HTR-8/SVneo (cell line): ENCODE data around the gene PRDM16.

Experiments
- DNase-seq: peaks from one replicate; pipeline ENCODE4 v3.0.0; 2011; ENCODE audit warnings: low spot score, mixed read lengths; ENCODE audit not compliant: insufficient read length
- FAIRE-seq: peaks from 2 replicates; lab custom pipeline; 2011; peaks lifted over from hg19 to GRCh38; lab: Jason Lieb, UNC

The PRDM16 gene

GRCh38 chr1:3094863-3095780, 26.1 kb downstream of the PRDM16 start:
- FAIRE-seq (no peak), DNase-seq (no peak)

GRCh38 chr1:3096345-3096744, 27.3 kb downstream of the PRDM16 start:
- FAIRE-seq: no peak
- DNase-seq: no peak

GRCh38 chr1:3097231-3097630, 28.2 kb downstream of the PRDM16 start:
- FAIRE-seq (no peak), DNase-seq (no peak)

GRCh38 chr1:3097861-3098260, 28.9 kb downstream of the PRDM16 start:
- DNase-seq (no peak), FAIRE-seq (no peak)

- no peak for FAIRE-seq
Measured at GRCh38 chr1:3099861-3100260, 30.9 kb downstream of the PRDM16 start.

GRCh38 chr1:3101124-3101939, 32.3 kb downstream of the PRDM16 start:
- no peak for DNase-seq

More at GRCh38 chr1:3099861-3100260, 30.9 kb downstream of the PRDM16 start:
- DNase-seq: no peak

GRCh38 chr1:3102641-3103040, 33.6 kb downstream of the PRDM16 start:
- FAIRE-seq: no peak
- no peak for DNase-seq

More at GRCh38 chr1:3101124-3101939, 32.3 kb downstream of the PRDM16 start:
- FAIRE-seq: no peak

- no peak for FAIRE-seq
- no peak for DNase-seq
Measured at GRCh38 chr1:3103967-3104677, 35.1 kb downstream of the PRDM16 start.

- no peak for DNase-seq
- no peak for FAIRE-seq
Measured at GRCh38 chr1:3105167-3105863, 36.3 kb downstream of the PRDM16 start.

- FAIRE-seq: no peak
Measured at GRCh38 chr1:3106216-3106615, 37.2 kb downstream of the PRDM16 start.

GRCh38 chr1:3107201-3107600, 38.2 kb downstream of the PRDM16 start:
- DNase-seq (no peak), FAIRE-seq (no peak)

More at GRCh38 chr1:3106216-3106615, 37.2 kb downstream of the PRDM16 start:
- DNase-seq: no peak

- DNase-seq (no peak), FAIRE-seq (no peak)
Measured at GRCh38 chr1:3109355-3109754, 40.4 kb downstream of the PRDM16 start.

- DNase-seq (no peak), FAIRE-seq (no peak)
Measured at GRCh38 chr1:3111348-3112021, 42.5 kb downstream of the PRDM16 start.

GRCh38 chr1:3112526-3112925, 43.5 kb downstream of the PRDM16 start:
- FAIRE-seq: no peak

GRCh38 chr1:3113047-3113740, 44.2 kb downstream of the PRDM16 start:
- DNase-seq (no peak), FAIRE-seq (no peak)

More at GRCh38 chr1:3112526-3112925, 43.5 kb downstream of the PRDM16 start:
- no peak for DNase-seq

GRCh38 chr1:3113741-3114056, 44.7 kb downstream of the PRDM16 start:
- FAIRE-seq: no peak

GRCh38 chr1:3114131-3114744, 45.2 kb downstream of the PRDM16 start:
- DNase-seq: no peak
- peak; percentile 94 for FAIRE-seq

More at GRCh38 chr1:3113741-3114056, 44.7 kb downstream of the PRDM16 start:
- DNase-seq: no peak

GRCh38 chr1:3114846-3115245, 45.8 kb downstream of the PRDM16 start:
- DNase-seq (no peak), FAIRE-seq (no peak)
